ENCODE data around the gene SUN3. TPM values are rescaled to one million over a fixed set of nuclear protein-coding genes. Genes with fewer than 3 reads are reported as not detected.
A peak's percentile ranks its signal among the peaks of the same experiment; 100 is the strongest.

SUN3 gene
- total and polyA plus RNA-seq, 9 of the 15 experiments (the other 6 are each of a cell fraction or from before 2014, with no cell fraction given), result 0.04 to 0.06 TPM; not detected in 7

DNA sequence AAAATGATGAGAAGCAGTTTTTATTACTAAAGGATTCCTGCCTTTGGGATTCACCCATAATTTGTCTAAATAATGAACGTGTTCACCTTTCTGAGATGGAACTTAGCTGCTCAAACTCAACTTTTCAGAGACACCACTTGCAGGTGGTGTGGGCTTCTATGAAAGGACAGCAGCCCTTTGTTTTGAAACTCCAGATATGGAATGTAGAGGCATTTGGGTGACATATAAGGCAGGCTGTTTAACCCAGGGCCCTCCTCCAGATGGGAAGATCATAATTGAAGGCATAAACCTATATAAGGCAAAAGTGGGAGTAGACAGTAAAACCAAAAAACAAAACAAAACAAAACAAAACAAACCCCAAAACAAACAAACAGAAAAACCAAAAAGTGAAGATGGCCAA lies 37.6 kb downstream of the SUN3 start:
- CTCF ChIA-PET (ENCODE audit: low intra/inter-chr PET ratio), result interaction anchor here (0.7 to 1.4 kb wide), 3 partner anchors 117 to 119 kb away, joined by 3 to 6 read pairs (median 3); no protein-coding TSS in a partner anchor
- H4K20me1 ChIP-seq (replicated peaks; ENCODE audit: control insufficient read depth, insufficient read depth, low read length), result no peaks in the 10 kb centered on the region; the same call in 1 of the 2 replicates
- in situ Hi-C loops (cut with MboI), result no loop called here
- peak overlapping the region; percentile 34; the same call in 1 of the 2 replicates for H3K4me2 ChIP-seq (ENCODE audit: insufficient read depth, low read length)
- H3K27me3 ChIP-seq (ENCODE audit: control insufficient read depth in 2 of 2, insufficient read depth in 2 of 2, low read length in 2 of 2), result no peaks in the 10 kb centered on the region
- H3K27ac ChIP-seq (ENCODE audit: extremely low read depth, low read depth, low read length), result no peak overlapping the region; the same call in 2 of the 3 replicates
- intact Hi-C loops (cut with micrococcal nuclease), result loop anchor here (1.0 kb wide), 1 partner anchor 119 kb away; no protein-coding TSS in a partner anchor
- no peak overlapping the region for H3K4me3 ChIP-seq
- peaks cover 0 to 8% of the 10 kb centered on the region in 2 experiments; a peak in 2 of 5 replicates for H3K4me1 ChIP-seq (replicated peaks in 1 of 2; ENCODE audit: control insufficient read depth in 2 of 2, insufficient read depth in 2 of 2, low read length in 2 of 2)
- 29% methylated on average over 1 of the region's 1 CpG for WGBS (ENCODE audit: insufficient coverage, low coverage, missing lambda C conversion rate)
- no TSS peak for BruUV-seq (replicated peaks)
- no peak overlapping the region for H3K9ac ChIP-seq (ENCODE audit: insufficient read depth in 1 of 2, low read depth in 2 of 2, low read length in 2 of 2)
- FAIRE-seq, result peak; percentile 67
- POLR2A ChIA-PET, result no interaction called here
- no peaks in the 10 kb centered on the region for H3K9me3 ChIP-seq (replicated peaks; ENCODE audit: control insufficient read depth, insufficient read depth, low read depth, low read length)
- peak; percentile 16; the same call in 2 of the 3 replicates for ATAC-seq
- H2AFZ ChIP-seq (ENCODE audit: low read depth, low read length), result peak overlapping the region; percentile 94
- H3K9me1 ChIP-seq (ENCODE audit: control insufficient read depth, insufficient read depth, low read length), result no peaks in the 10 kb centered on the region
- no peaks in the 10 kb centered on the region for H3K79me2 ChIP-seq (ENCODE audit: control insufficient read depth, insufficient read depth, low read length)
- TF ChIP-seq MBD2 (IDR thresholded peaks at IDR 0.05; ENCODE audit: borderline replicate concordance, low read depth) (no peak), THRAP3 (IDR thresholded peaks at IDR 0.05; ENCODE audit: borderline replicate concordance) (no peak), ZNF589 (CRISPR knock-in tag; IDR thresholded peaks at IDR 0.05; ENCODE audit: low read depth) (no peak), SRSF7 (optimal IDR thresholded peaks at IDR 0.05; ENCODE audit: low read depth, low read length) (no peak), RREB1 (CRISPR knock-in tag; IDR thresholded peaks at IDR 0.05) (no peak), BHLHE40 (IDR thresholded peaks at IDR 0.05; ENCODE audit: low read length) (no peak), ZKSCAN8 (CRISPR knock-in tag; IDR thresholded peaks at IDR 0.05) (no peak), CBX5 (IDR thresholded peaks at IDR 0.05; ENCODE audit: borderline replicate concordance, low read depth) (no peak), NRF1 (conservative IDR thresholded peaks at IDR 0.05 in 1 of 2, IDR thresholded peaks at IDR 0.05 in 1 of 2) (no peak), NCOA2 (IDR thresholded peaks at IDR 0.05; ENCODE audit: partially characterized antibody in 2 of 2) (no peak), ZNF398 (CRISPR knock-in tag; IDR thresholded peaks at IDR 0.05) (no peak), ZNF197 (CRISPR knock-in tag; IDR thresholded peaks at IDR 0.05; ENCODE audit: low read depth) (no peak), ZNF79 (CRISPR knock-in tag; IDR thresholded peaks at IDR 0.05; ENCODE audit: low read depth) (no peak)
- TF ChIP-seq, protein P1, sequence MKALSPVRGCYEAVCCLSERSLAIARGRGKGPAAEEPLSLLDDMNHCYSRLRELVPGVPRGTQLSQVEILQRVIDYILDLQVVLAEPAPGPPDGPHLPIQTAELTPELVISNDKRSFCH (CRISPR knock-in tag; IDR thresholded peaks at IDR 0.05), result no peak
- TF ChIP-seq, protein P1 (tag; IDR thresholded peaks at IDR 0.05), result no peak
- DNase-seq (ENCODE audit: extremely low read depth in 1 of 4, low spot score in 3 of 4), result no peak
- H3K36me3 ChIP-seq (ENCODE audit: control insufficient read depth, insufficient read depth, low read length), result no peaks in the 10 kb centered on the region
